ENCODE results near the gene ALDH9A1. TPM values are rescaled to one million over a fixed set of nuclear protein-coding genes. Genes with fewer than 3 reads are reported as not detected.
"Not testable (repeated sequence)": the region's sequence is repeated elsewhere in the genome, so short reads cannot be mapped to it uniquely, and the experiment has no call there.

Gene ALDH9A1
- polyA plus RNA-seq, 2 of the 4 experiments (the other 2 are of a cell fraction), result 40.5 to 77.1 TPM

DNA sequence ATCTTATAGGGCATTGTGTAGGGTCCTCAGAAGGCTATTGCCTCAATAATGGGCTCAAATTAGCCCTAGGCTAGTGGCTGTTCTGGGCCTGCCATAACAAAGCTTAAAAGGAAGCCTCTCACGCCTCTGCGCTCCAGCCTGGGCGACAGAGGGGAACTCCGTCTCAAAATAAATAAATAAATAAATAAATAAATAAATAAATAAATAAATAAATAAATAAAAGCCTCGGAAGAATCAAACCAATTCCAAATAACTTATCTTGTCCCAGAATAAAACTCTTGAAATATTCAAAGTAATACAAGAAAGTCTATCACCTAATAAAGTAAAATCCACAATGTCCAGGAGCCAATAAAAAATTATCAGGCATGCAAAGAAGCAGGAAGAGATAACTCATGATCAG lies 14.4 kb upstream of the ALDH9A1 start:
- no peak overlapping the region for H3K27ac ChIP-seq
- H3K4me1 ChIP-seq, result no peaks in the 10 kb centered on the region
- peaks cover 6% of the 10 kb centered on the region; the same call in 1 of the 3 replicates for H3K9me3 ChIP-seq
- ATAC-seq (no peak), FAIRE-seq (no peak), DNase-seq (ENCODE audit: low read depth in 1 of 2, low spot score in 1 of 2) (no peak)
- WGBS (ENCODE audit: missing lambda C conversion rate), result 87% methylated on average over 5 of the region's 5 CpGs
- ChIA-PET POLR2A (no interaction called here), CTCF (no interaction called here)
- TF ChIP-seq HEYL (CRISPR knock-in tag; IDR thresholded peaks at IDR 0.05) (no peak), HDAC2 (IDR thresholded peaks at IDR 0.05) (no peak), SMC3 (IDR thresholded peaks at IDR 0.05) (no peak), ZC3H11A (IDR thresholded peaks at IDR 0.05) (peak; percentile 83), POLR2A (IDR thresholded peaks at IDR 0.05; ENCODE audit: low read length) (no peak), PHF8 (IDR thresholded peaks at IDR 0.05; ENCODE audit: borderline replicate concordance, low read depth) (no peak), POLR2AphosphoS2 (conservative IDR thresholded peaks at IDR 0.05; ENCODE audit: low read length) (no peak), HOXB5 (CRISPR knock-in tag; IDR thresholded peaks at IDR 0.05) (no peak), EP300 (IDR thresholded peaks at IDR 0.05) (no peak)
- H3K4me2 ChIP-seq, result no peak overlapping the region
- no peak overlapping the region for H3K4me3 ChIP-seq

DNA sequence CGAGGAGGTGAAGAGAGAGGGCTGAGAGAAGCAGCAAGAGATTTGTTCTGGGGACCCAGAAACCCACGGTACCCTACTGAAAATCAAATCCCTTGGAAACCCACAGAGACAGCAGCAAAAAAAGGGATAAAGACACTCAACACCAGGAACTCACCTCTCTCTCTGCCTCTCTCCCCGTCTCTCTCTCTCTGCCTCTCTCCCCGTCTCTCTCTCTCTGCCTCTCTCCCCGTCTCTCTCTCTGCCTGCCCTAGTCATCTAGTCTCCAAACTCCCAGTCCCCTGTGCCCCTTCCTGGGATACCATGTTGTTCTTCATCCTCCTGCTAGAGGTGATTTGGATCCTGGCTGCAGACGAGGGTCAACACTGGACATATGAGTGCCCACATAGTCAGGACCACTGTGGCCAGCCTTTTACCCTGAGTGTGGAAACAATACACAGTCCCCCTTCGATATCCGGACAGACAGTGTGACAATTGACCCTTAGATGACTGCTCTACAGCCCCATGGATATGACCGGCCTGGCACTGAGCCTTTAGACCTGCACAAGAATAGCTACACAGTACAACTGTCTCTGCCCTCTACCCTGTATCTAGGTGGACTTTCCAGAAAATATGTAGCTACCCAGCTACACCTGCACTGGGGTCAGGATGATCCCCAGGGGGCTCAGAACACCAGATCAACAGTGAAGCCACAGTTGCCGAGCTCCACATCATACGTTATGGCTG lies 9.8 kb upstream of the ALDH9A1 start:
- 62% methylated on average over 11 of the region's 11 CpGs for WGBS (ENCODE audit: missing lambda C conversion rate)
- CTCF ChIA-PET, result interaction anchor here (0.7 to 2.1 kb wide), 6 partner anchors 10 to 217 kb away, joined by 3 to 10 read pairs (median 4); partner anchors contain the start of gene ALDH9A1
- POLR2A ChIA-PET, result no interaction called here
- no peak overlapping the region for H3K27ac ChIP-seq
- H3K4me2 ChIP-seq, result no peak overlapping the region
- FAIRE-seq, result no peak
- peak; percentile 33 to 50; a peak in 5 of 6 replicates for ATAC-seq
- H3K4me1 ChIP-seq, result peaks cover 4% of the 10 kb centered on the region; the same call in 2 of the 3 replicates
- TF ChIP-seq KDM5A (IDR thresholded peaks at IDR 0.05) (no peak), JUN (IDR thresholded peaks at IDR 0.05) (no peak), HEYL (CRISPR knock-in tag; IDR thresholded peaks at IDR 0.05) (no peak), CBX2 (IDR thresholded peaks at IDR 0.05; ENCODE audit: borderline replicate concordance, low read depth) (no peak), CEBPB (IDR thresholded peaks at IDR 0.05) (no peak), ZC3H11A (IDR thresholded peaks at IDR 0.05) (no peak), FOSL2 (IDR thresholded peaks at IDR 0.05) (no peak), FOSL2 (CRISPR knock-in tag; IDR thresholded peaks at IDR 0.05) (no peak), MAFK (IDR thresholded peaks at IDR 0.05; ENCODE audit: partially characterized antibody) (no peak), ZFP36 (IDR thresholded peaks at IDR 0.05; ENCODE audit: borderline replicate concordance, partially characterized antibody) (no peak), MYC (IDR thresholded peaks at IDR 0.05; ENCODE audit: borderline replicate concordance, low read length) (no peak), TP53 (CRISPR knock-in tag; IDR thresholded peaks at IDR 0.05) (no peak)
- no peak overlapping the region for H3K4me3 ChIP-seq
- DNase-seq (ENCODE audit: low read depth in 1 of 2, low spot score in 1 of 2), result no peak
- H3K9me3 ChIP-seq, result peaks cover 2% of the 10 kb centered on the region; the same call in 1 of the 3 replicates

DNA sequence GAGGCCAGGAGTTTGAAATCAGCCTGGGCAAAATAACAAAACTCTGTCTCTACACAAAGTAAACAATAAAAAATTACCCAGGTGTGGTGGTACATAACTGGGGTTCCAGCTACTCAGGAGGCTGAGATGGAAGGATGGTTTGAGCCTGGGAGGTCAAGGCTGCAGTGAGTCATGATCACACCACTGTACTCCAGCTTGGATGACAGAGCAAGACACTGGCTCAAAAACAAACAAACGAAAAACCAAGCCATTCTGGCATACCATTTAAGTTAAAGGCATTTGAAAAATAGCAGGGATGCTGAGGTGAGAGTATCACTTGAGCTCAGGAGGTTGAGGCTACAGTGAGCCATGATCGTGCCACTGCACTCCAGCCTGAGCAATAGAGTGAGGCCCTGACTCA lies 5.3 kb upstream of the ALDH9A1 start:
- POLR2A ChIA-PET, result no interaction called here
- ATAC-seq (no peak), FAIRE-seq (no peak), DNase-seq (ENCODE audit: low read depth in 1 of 2, low spot score in 1 of 2) (no peak)
- 51% methylated on average over 2 of the region's 2 CpGs for WGBS (ENCODE audit: missing lambda C conversion rate)
- no peak overlapping the region for H3K4me2 ChIP-seq
- CTCF ChIA-PET, result interaction anchor here (0.7 to 1.7 kb wide), 5 partner anchors 11 to 211 kb away, joined by 3 to 5 read pairs (median 3); no protein-coding TSS in a partner anchor
- H3K27ac ChIP-seq, result no peak overlapping the region
- no peaks in the 10 kb centered on the region for H3K9me3 ChIP-seq
- H3K4me1 ChIP-seq, result peaks cover 4% of the 10 kb centered on the region; the same call in 2 of the 3 replicates
- TF ChIP-seq, protein P1, sequence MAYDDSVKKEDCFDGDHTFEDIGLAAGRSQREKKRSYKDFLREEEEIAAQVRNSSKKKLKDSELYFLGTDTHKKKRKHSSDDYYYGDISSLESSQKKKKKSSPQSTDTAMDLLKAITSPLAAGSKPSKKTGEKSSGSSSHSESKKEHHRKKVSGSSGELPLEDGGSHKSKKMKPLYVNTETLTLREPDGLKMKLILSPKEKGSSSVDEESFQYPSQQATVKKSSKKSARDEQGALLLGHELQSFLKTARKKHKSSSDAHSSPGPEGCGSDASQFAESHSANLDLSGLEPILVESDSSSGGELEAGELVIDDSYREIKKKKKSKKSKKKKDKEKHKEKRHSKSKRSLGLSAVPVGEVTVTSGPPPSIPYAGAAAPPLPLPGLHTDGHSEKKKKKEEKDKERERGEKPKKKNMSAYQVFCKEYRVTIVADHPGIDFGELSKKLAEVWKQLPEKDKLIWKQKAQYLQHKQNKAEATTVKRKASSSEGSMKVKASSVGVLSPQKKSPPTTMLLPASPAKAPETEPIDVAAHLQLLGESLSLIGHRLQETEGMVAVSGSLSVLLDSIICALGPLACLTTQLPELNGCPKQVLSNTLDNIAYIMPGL (CRISPR knock-in tag; IDR thresholded peaks at IDR 0.05; ENCODE audit: borderline replicate concordance), result no peak
- TF ChIP-seq FOSL2 (IDR thresholded peaks at IDR 0.05) (no peak), FOSL2 (CRISPR knock-in tag; IDR thresholded peaks at IDR 0.05) (0 out of 2 replicates have a peak, but pooled peaks have one; percentile 18), ZNF302 (CRISPR knock-in tag; IDR thresholded peaks at IDR 0.05) (no peak), HDAC2 (IDR thresholded peaks at IDR 0.05) (no peak), TFCP2L1 (CRISPR knock-in tag; IDR thresholded peaks at IDR 0.05) (no peak)
- TF ChIP-seq, protein P2, sequence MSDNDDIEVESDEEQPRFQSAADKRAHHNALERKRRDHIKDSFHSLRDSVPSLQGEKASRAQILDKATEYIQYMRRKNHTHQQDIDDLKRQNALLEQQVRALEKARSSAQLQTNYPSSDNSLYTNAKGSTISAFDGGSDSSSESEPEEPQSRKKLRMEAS (IDR thresholded peaks at IDR 0.05), result no peak
- TF ChIP-seq, protein P3, sequence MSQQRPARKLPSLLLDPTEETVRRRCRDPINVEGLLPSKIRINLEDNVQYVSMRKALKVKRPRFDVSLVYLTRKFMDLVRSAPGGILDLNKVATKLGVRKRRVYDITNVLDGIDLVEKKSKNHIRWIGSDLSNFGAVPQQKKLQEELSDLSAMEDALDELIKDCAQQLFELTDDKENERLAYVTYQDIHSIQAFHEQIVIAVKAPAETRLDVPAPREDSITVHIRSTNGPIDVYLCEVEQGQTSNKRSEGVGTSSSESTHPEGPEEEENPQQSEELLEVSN (IDR thresholded peaks at IDR 0.05; ENCODE audit: borderline replicate concordance, low read depth), result no peak
- TF ChIP-seq, protein P4, sequence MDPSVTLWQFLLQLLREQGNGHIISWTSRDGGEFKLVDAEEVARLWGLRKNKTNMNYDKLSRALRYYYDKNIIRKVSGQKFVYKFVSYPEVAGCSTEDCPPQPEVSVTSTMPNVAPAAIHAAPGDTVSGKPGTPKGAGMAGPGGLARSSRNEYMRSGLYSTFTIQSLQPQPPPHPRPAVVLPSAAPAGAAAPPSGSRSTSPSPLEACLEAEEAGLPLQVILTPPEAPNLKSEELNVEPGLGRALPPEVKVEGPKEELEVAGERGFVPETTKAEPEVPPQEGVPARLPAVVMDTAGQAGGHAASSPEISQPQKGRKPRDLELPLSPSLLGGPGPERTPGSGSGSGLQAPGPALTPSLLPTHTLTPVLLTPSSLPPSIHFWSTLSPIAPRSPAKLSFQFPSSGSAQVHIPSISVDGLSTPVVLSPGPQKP (IDR thresholded peaks at IDR 0.05; ENCODE audit: low read depth, low read length), result no peak
- H3K4me3 ChIP-seq, result no peak overlapping the region

DNA sequence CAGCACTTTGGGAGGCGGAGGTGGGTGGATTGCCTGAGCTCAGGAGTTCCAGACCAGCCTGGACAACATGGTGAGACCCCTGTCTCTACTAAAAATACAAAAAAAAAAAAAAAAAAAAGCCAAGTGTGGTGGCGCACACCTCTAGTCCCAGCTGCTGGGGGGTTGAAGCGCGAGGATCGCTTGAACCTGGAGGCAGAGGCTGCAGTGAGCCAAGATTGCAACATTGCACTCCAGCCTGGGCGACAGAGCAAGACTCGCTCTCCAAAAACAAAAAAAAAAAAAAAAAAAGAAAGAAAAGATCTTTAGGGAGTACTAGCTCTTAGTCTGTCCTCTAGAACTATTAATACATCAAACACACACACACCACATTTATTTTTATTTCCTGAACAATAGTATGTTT lies 3.6 kb upstream of the ALDH9A1 start:
- FAIRE-seq; ATAC-seq; H3K27ac ChIP-seq; DNase-seq (ENCODE audit: low read depth in 1 of 2, low spot score in 1 of 2); H3K4me3 ChIP-seq; H3K4me2 ChIP-seq; POLR2A ChIA-PET; H3K9me3 ChIP-seq; H3K4me1 ChIP-seq: not testable (repeated sequence)
- CTCF ChIA-PET, result interaction anchor here (0.7 to 1.2 kb wide), 2 partner anchors 10 to 207 kb away, joined by 3 read pairs; no protein-coding TSS in a partner anchor
- 82% methylated on average over 7 of the region's 7 CpGs for WGBS (ENCODE audit: missing lambda C conversion rate)
